GM19463 (cell line): Measurements from ENCODE around the gene MS4A18.
A peak's percentile ranks its signal among the peaks of the same experiment; 100 is the strongest.
"Not testable (repeated sequence)": the region's sequence is repeated elsewhere in the genome, so short reads cannot be mapped to it uniquely, and the experiment has no call there.

Source experiments
- ATAC-seq: cut with Tn5 transposase; IDR thresholded peaks from one replicate; pipeline ENCODE4 v1.9.1; 2021; ENCODE audit warnings: mild to moderate bottlenecking, moderate library complexity; ENCODE audit not compliant: unreplicated experiment

The MS4A18 gene

GRCh38 chr11:60724420-60724819, at the start of gene MS4A18:
Gene MS4A18 (plus strand): TSS chr11:60724720.
- no peak for ATAC-seq

GRCh38 chr11:60678231-60678630, 46.3 kb upstream of the MS4A18 start:
- ATAC-seq, result not testable (repeated sequence)

- ATAC-seq, result no peak
Observed at GRCh38 chr11:60679879-60680278, 44.6 kb upstream of the MS4A18 start.

GRCh38 chr11:60680455-60681119, 43.9 kb upstream of the MS4A18 start:
- ATAC-seq, result no peak

- ATAC-seq, result peak; percentile 30
Observed at GRCh38 chr11:60684541-60684848, 40.0 kb upstream of the MS4A18 start.

GRCh38 chr11:60691661-60692060, 32.9 kb upstream of the MS4A18 start:
- ATAC-seq, result no peak

- ATAC-seq, result no peak
Observed at GRCh38 chr11:60699284-60699691, 25.2 kb upstream of the MS4A18 start, which contains the start of gene MS4A8. Gene MS4A8 (plus strand): TSS chr11:60699612. CDS start chr11:60700861, 1,249 bp downstream.

GRCh38 chr11:60699936-60700335, 24.6 kb upstream of the MS4A18 start:
- no peak for ATAC-seq

- ATAC-seq, result no peak
Observed at GRCh38 chr11:60700689-60701468, 23.6 kb upstream of the MS4A18 start.

GRCh38 chr11:60701469-60701818, 23.1 kb upstream of the MS4A18 start:
- no peak for ATAC-seq

GRCh38 chr11:60703374-60703773, 21.1 kb upstream of the MS4A18 start:
- ATAC-seq, result no peak

GRCh38 chr11:60705895-60706294, 18.6 kb upstream of the MS4A18 start:
- ATAC-seq, result no peak

- no peak for ATAC-seq
Observed at GRCh38 chr11:60706931-60707330, 17.6 kb upstream of the MS4A18 start.

GRCh38 chr11:60710482-60710881, 14.0 kb upstream of the MS4A18 start:
- ATAC-seq, result no peak

GRCh38 chr11:60711276-60711675, 13.2 kb upstream of the MS4A18 start:
- no peak for ATAC-seq

GRCh38 chr11:60713423-60713822, 11.1 kb upstream of the MS4A18 start:
- not testable (repeated sequence) for ATAC-seq

- ATAC-seq, result no peak
Observed at GRCh38 chr11:60717956-60718355, 6.6 kb upstream of the MS4A18 start.

- ATAC-seq, result no peak
Observed at GRCh38 chr11:60718524-60719316, 5.8 kb upstream of the MS4A18 start.

- ATAC-seq, result no peak
Observed at GRCh38 chr11:60719391-60719790, 5.1 kb upstream of the MS4A18 start.

- ATAC-seq, result no peak
Observed at GRCh38 chr11:60720460-60720859, 4.1 kb upstream of the MS4A18 start.

GRCh38 chr11:60725592-60725991, 1.1 kb downstream of the MS4A18 start:
- no peak for ATAC-seq

GRCh38 chr11:60731586-60731985, 7.1 kb downstream of the MS4A18 start:
- no peak for ATAC-seq
